B cell (primary cell): ENCODE data around the gene MEIOB. TPM values are rescaled to one million over a fixed set of nuclear protein-coding genes. Genes with fewer than 3 reads are reported as not detected.

Source experiments
- ATAC-seq: fragments of 200-7000 bp; cut with Tn5 transposase; one replicate; pipeline ENCODE4 v1.10.0; 2021; ENCODE audit warnings: low read depth, mild to moderate bottlenecking, moderate number of reproducible peaks, moderate library complexity
- CTCF ChIA-PET: fragments of 350-600 bp; sonication (Branson Sonifier 250); formaldehyde crosslinking; loops from one replicate; lab custom pipeline; 2021; ENCODE audit warnings: antibody characterized with exemption, inconsistent platforms; lab: Charles Lee
- POLR2A ChIA-PET: fragments of 350-600 bp; sonication (Branson Sonifier 250); formaldehyde crosslinking; loops from one replicate; lab custom pipeline; 2021; ENCODE audit warnings: antibody characterized with exemption; lab: Charles Lee
- DNase-seq: peaks from one replicate; pipeline ENCODE4 v3.0.0; 2013
- H2AFZ ChIP-seq: 2 replicates; pipeline ENCODE4 v1.6.1; 2012; ENCODE audit warnings: mild to moderate bottlenecking, low read depth, low read length; ENCODE audit not compliant: insufficient read depth, poor library complexity, severe bottlenecking
- H3K27ac ChIP-seq, 2 donors: 1 replicate in 1 of 2; 2 replicates in 1 of 2; pipeline ENCODE4 v1.5.1; 2012 to 2013; ENCODE audit warnings: low read length in 2 of 2, mild to moderate bottlenecking in 2 of 2, moderate library complexity in 1 of 2
- H3K27me3 ChIP-seq, 4 experiments: fragments of 200-600 bp in 1 of 4; sonication (generic) in 1 of 4; replicated peaks in 1 of 4; 1 replicate in 2 of 4; 2 replicates in 2 of 4; pipeline versions ENCODE4 v1.6.1 to v1.7.0; 2013 to 2016; ENCODE audit warnings: low read length in 3 of 4, mild to moderate bottlenecking in 2 of 4, mixed read lengths in 1 of 4, moderate library complexity in 1 of 4; ENCODE audit not compliant: insufficient read depth in 4 of 4, control insufficient read depth in 3 of 4; ENCODE audit errors: control extremely low read depth in 1 of 4
- H3K36me3 ChIP-seq, 2 experiments: replicated peaks in 1 of 2; 1 replicate in 1 of 2; 2 replicates in 1 of 2; pipeline versions ENCODE4 v1.6.1 to v1.7.1; 2013; ENCODE audit warnings: low read length in 1 of 2; ENCODE audit not compliant: insufficient read depth in 2 of 2, control insufficient read depth in 1 of 2; ENCODE audit errors: control extremely low read depth in 1 of 2, extremely low read depth in 1 of 2
- H3K4me1 ChIP-seq, 2 donors: fragments of 200-600 bp in 1 of 2; sonication (generic) in 1 of 2; 1 replicate in 1 of 2; 2 replicates in 1 of 2; pipeline versions ENCODE4 v1.5.1 to v1.6.1; 2013 to 2017; ENCODE audit warnings: low read length in 2 of 2; ENCODE audit not compliant: control insufficient read depth in 2 of 2, insufficient read depth in 2 of 2
- H3K4me2 ChIP-seq: replicated peaks from 2 replicates; pipeline ENCODE3; 2012; ENCODE audit warnings: mild to moderate bottlenecking, low read depth, low read length; ENCODE audit not compliant: poor library complexity, severe bottlenecking
- H3K4me3 ChIP-seq, 5 experiments: fragments of 200-600 bp in 1 of 5; sonication (generic) in 1 of 5; 1 replicate in 3 of 5; 2 replicates in 2 of 5; pipeline versions ENCODE4 v1.5.1 to v1.7.0; 2011 to 2016; ENCODE audit warnings: low read length in 4 of 5, mild to moderate bottlenecking in 4 of 5, low read depth in 2 of 5, control low read depth in 1 of 5, moderate library complexity in 1 of 5; ENCODE audit not compliant: insufficient read depth in 1 of 5; ENCODE audit errors: control extremely low read depth in 1 of 5, extremely low read depth in 1 of 5
- H3K79me2 ChIP-seq: fragments of 200-600 bp; sonication (generic); one replicate; pipeline ENCODE4 v1.6.0; 2016; ENCODE audit warnings: low read length; ENCODE audit not compliant: control insufficient read depth, insufficient read depth
- H3K9ac ChIP-seq: fragments of 200-600 bp; sonication (generic); 2 replicates; pipeline ENCODE4 v1.6.1; 2017; ENCODE audit warnings: mild to moderate bottlenecking, low read length, moderate library complexity
- H3K9me3 ChIP-seq, 3 donors: one replicate each; pipeline versions ENCODE4 v1.6.1 to v1.7.1; 2013; ENCODE audit warnings: low read length in 2 of 3; ENCODE audit not compliant: control insufficient read depth in 2 of 3, insufficient read depth in 1 of 3; ENCODE audit errors: control extremely low read depth in 1 of 3
- H4K20me1 ChIP-seq: 2 replicates; pipeline ENCODE4 v1.6.0; 2012; ENCODE audit warnings: mild to moderate bottlenecking, low read length; ENCODE audit not compliant: insufficient read depth, control insufficient read depth, poor library complexity, severe bottlenecking
- H3K27ac Mint-ChIP-seq: one replicate; pipeline ENCODE4 v1.8.0; 2021; ENCODE audit warnings: mixed read lengths
- H3K27me3 Mint-ChIP-seq: one replicate; pipeline ENCODE4 v1.8.0; 2021; ENCODE audit warnings: mixed read lengths
- H3K4me1 Mint-ChIP-seq: one replicate; pipeline ENCODE4 v1.8.0; 2021; ENCODE audit warnings: mixed read lengths
- H3K4me3 Mint-ChIP-seq: one replicate; pipeline ENCODE4 v1.8.0; 2021; ENCODE audit warnings: mixed read lengths
- H3K9me3 Mint-ChIP-seq: one replicate; pipeline ENCODE4 v1.8.0; 2022; ENCODE audit warnings: mixed read lengths; ENCODE audit not compliant: insufficient read depth
- CTCF ChIP-seq: fragments of 200-600 bp; IDR thresholded peaks from one replicate; pipeline ENCODE4 v1.8.0; 2022; ENCODE audit warnings: antibody characterized with exemption, mild to moderate bottlenecking
- EZH2 ChIP-seq: IDR thresholded peaks from 2 replicates; pipeline ENCODE4 v1.6.1; 2012; ENCODE audit warnings: borderline replicate concordance, low read depth, mild to moderate bottlenecking, moderate library complexity, low read length; ENCODE audit not compliant: insufficient read depth, poor library complexity, severe bottlenecking
- WGBS: methylation state at CpG from one replicate; pipeline ENCODE4 v1.1.5; 2013; ENCODE audit warnings: missing lambda C conversion rate; ENCODE audit not compliant: insufficient coverage; 5-methylcytosine and 5-hydroxymethylcytosine counted together
- intact Hi-C: fragments of 100-400 bp; cut with micrococcal nuclease; formaldehyde crosslinking; loops from one replicate; pipeline ENCODE4 v1.10.0; 2022
- polyA plus RNA-seq: library from polyadenylated mRNA; depleted of rRNA; stranded (reverse); fragments of >200 nt; gene quantifications from 2 replicates; pipeline ENCODE4 v1.2.3, GENCODE V29; 2012
- total RNA-seq, 2 donors: library from RNA; stranded (reverse); fragments of 120-200 nt in 1 of 2; gene quantifications; 1 replicate in 1 of 2; 2 replicates in 1 of 2; pipeline versions ENCODE4 v1.2.3 to v1.2.4, GENCODE V29; 2013 to 2022

MEIOB gene
- total and polyA plus RNA-seq, 2 donors (not counting 1 experiment from before 2014, with no cell fraction given): not detected

- Histone ChIP-seq H4K20me1 (no peaks in the 10 kb centered on the region), H3K79me2 (peaks cover under 1% of the 10 kb centered on the region), H3K9me3 (peaks cover 0 to 31% (median 10%) of the 10 kb centered on the region in 3 donors), H3K27ac (no peak overlapping the region), H2AFZ (no peak overlapping the region), H3K9ac (no peak overlapping the region), H3K36me3 (no peaks in the 10 kb centered on the region), H3K4me3 (no peak overlapping the region), H3K4me1 (no peaks in the 10 kb centered on the region), H3K4me2 (no peak overlapping the region), H3K27me3 (no peaks in the 10 kb centered on the region)
- Mint-ChIP-seq H3K9me3 (peaks cover 4% of the 10 kb centered on the region), H3K27me3 (no peaks in the 10 kb centered on the region), H3K4me3 (no peak overlapping the region), H3K27ac (no peak overlapping the region), H3K4me1 (no peaks in the 10 kb centered on the region)
- CTCF ChIA-PET: no interaction called here
- ATAC-seq: no peak
- intact Hi-C loops: no loop called here
- POLR2A ChIA-PET: no interaction called here
- no peak for DNase-seq
- 96% methylated on average over 27 of the region's 32 CpGs for WGBS
- no peak for TF ChIP-seq EZH2
- no peak for TF ChIP-seq CTCF
These were observed 76.9 kb downstream of the MEIOB start for GRCh38 chr16:1794908-1795666.

- 88% methylated on average over 18 of the region's 18 CpGs for WGBS
- TF ChIP-seq EZH2: no peak
- no peak for TF ChIP-seq CTCF
- Histone ChIP-seq H4K20me1 (no peaks in the 10 kb centered on the region), H3K27me3 (no peaks in the 10 kb centered on the region), H3K4me1 (no peaks in the 10 kb centered on the region), H3K27ac (no peak overlapping the region), H3K36me3 (peaks cover 0 to 4% of the 10 kb centered on the region in 2 experiments), H3K4me3 (no peak overlapping the region), H3K9me3 (peaks cover 0 to 24% (median 7%) of the 10 kb centered on the region in 3 donors), H2AFZ (no peak overlapping the region), H3K4me2 (no peak overlapping the region), H3K9ac (no peak overlapping the region), H3K79me2 (peaks cover 8% of the 10 kb centered on the region)
- ATAC-seq (no peak), DNase-seq (no peak)
- Mint-ChIP-seq H3K9me3 (peaks cover 4% of the 10 kb centered on the region), H3K4me3 (no peak overlapping the region), H3K27ac (no peak overlapping the region), H3K27me3 (no peaks in the 10 kb centered on the region), H3K4me1 (no peaks in the 10 kb centered on the region)
- CTCF ChIA-PET: no interaction called here
- intact Hi-C loops: no loop called here
- POLR2A ChIA-PET: no interaction called here
These were observed 77.6 kb downstream of the MEIOB start for GRCh38 chr16:1794221-1794871.
